GM12873 (cell line): ENCODE measurements around the gene CARD10.

Experiments used
- TF ChIP-seq, protein P1 (sequence below): IDR thresholded peaks from 2 replicates; pipeline ENCODE4 v1.5.1; 2012; ENCODE audit warnings: low read depth, mild to moderate bottlenecking, moderate library complexity, low read length, control low read depth; ENCODE audit not compliant: insufficient read depth; ENCODE audit errors: missing control alignments

The CARD10 gene

GRCh38 chr22:37471727-37472417 lies 47.3 kb downstream of the CARD10 start:
- TF ChIP-seq, protein P1, sequence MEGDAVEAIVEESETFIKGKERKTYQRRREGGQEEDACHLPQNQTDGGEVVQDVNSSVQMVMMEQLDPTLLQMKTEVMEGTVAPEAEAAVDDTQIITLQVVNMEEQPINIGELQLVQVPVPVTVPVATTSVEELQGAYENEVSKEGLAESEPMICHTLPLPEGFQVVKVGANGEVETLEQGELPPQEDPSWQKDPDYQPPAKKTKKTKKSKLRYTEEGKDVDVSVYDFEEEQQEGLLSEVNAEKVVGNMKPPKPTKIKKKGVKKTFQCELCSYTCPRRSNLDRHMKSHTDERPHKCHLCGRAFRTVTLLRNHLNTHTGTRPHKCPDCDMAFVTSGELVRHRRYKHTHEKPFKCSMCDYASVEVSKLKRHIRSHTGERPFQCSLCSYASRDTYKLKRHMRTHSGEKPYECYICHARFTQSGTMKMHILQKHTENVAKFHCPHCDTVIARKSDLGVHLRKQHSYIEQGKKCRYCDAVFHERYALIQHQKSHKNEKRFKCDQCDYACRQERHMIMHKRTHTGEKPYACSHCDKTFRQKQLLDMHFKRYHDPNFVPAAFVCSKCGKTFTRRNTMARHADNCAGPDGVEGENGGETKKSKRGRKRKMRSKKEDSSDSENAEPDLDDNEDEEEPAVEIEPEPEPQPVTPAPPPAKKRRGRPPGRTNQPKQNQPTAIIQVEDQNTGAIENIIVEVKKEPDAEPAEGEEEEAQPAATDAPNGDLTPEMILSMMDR = no peak

DNA sequence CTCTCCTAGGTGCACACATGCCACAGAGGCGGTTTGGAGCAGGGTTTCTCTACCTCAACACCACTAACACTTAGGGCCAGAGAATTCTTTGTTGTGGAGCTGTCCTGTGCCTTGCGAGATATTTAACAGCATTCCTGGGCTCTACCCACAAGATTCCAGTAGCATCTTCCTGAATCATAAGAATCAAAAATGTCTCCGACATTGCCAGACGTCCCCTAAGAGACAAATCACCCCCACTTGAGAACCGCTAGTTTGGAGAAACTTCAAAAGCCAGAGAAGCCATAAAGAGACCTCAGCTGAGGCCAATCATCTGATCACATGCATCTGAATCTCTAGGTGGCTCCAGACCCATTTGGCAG lies 49.1 kb downstream of the CARD10 start:
- TF ChIP-seq, protein P1 = no peak

- TF ChIP-seq, protein P1 = no peak
These were observed 49.7 kb downstream of the CARD10 start for GRCh38 chr22:37469416-37470086.

DNA sequence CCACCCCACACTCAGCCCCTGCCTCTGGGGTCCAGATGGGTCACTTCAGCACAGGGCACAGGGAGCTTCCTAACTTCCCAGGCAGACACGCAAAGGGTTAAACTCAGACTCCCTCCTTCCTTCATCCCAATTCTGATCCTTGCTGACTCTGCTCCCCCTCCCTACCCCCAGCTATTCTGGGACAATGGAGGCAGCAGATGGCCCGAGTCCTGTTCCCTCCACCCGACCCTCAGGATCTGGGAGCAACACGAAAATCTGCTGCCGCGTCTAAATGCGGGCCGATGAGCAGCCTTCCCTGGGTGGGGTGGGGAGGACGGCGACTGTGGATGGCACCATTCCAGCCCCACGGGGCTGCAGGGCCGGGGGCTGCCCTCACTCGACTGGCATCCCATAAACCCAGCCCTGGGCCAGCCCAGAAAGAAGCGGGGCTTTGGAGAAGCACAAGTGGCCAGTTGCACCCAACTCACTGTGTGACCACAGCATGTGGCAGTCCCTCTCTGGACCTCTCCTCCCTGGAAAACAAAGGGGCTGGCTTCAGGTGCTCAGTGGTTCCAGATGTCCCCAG lies 51.7 kb downstream of the CARD10 start:
- TF ChIP-seq, protein P1 = no peak

- TF ChIP-seq, protein P1 = no peak
These were observed 55.0 kb downstream of the CARD10 start for GRCh38 chr22:37464181-37464580.

GRCh38 chr22:37462983-37463382 lies 56.2 kb downstream of the CARD10 start:
- TF ChIP-seq, protein P1 = no peak

DNA sequence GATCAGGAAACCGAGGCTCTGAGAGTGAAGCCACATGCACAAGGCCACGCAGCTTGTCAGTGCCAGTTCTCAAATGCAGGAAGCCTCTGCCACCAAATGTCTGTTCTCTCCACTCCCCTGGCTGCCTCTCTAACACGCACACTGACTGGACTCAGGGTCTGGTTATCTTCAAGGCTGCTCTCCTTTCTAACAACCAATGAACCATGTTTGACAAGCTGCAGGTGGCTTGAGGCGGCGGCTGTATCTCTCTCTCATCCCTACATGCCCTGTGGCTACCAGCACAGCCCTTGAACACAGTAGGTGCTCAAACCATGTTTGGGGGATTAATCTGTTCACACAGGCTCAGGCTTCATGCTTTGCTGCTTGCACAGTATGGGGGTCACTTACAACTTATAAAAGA lies 56.8 kb downstream of the CARD10 start:
- TF ChIP-seq, protein P1 = no peak
